ENCODE results near the gene FRS3. TPM values are rescaled to one million over a fixed set of nuclear protein-coding genes. Genes with fewer than 3 reads are reported as not detected.
A peak's percentile ranks its signal among the peaks of the same experiment; 100 is the strongest.
"Not testable (repeated sequence)": the region's sequence is repeated elsewhere in the genome, so short reads cannot be mapped to it uniquely, and the experiment has no call there.

Gene FRS3
- polyA plus RNA-seq, 1 donor: 9.1 TPM

- DNase-seq: no peak
Measured at GRCh38 chr6:41768545-41769308, 11.0 kb downstream of the FRS3 start.

- peak; percentile 29 for DNase-seq
Measured at GRCh38 chr6:41767112-41767833, 12.4 kb downstream of the FRS3 start.

GRCh38 chr6:41766043-41766664 lies 13.5 kb downstream of the FRS3 start:
- DNase-seq: not testable (repeated sequence)

- no peak for DNase-seq
Measured at GRCh38 chr6:41763470-41763869, 16.2 kb downstream of the FRS3 start.

- no peak for DNase-seq
Measured at GRCh38 chr6:41759905-41760579, 19.7 kb downstream of the FRS3 start.

- no peak for DNase-seq
Measured at GRCh38 chr6:41759106-41759904, 20.4 kb downstream of the FRS3 start.

- no peak for DNase-seq
Measured at GRCh38 chr6:41758641-41759035, 21.1 kb downstream of the FRS3 start.

GRCh38 chr6:41757931-41758640 lies 21.6 kb downstream of the FRS3 start:
- no peak for DNase-seq

GRCh38 chr6:41757271-41757670 lies 22.4 kb downstream of the FRS3 start:
- no peak for DNase-seq

GRCh38 chr6:41756354-41756753 lies 23.3 kb downstream of the FRS3 start:
- DNase-seq: no peak

- no peak for DNase-seq
Measured at GRCh38 chr6:41755895-41756294, 23.8 kb downstream of the FRS3 start.

- DNase-seq: no peak
Measured at GRCh38 chr6:41750374-41750773, 29.3 kb downstream of the FRS3 start.

- no peak for DNase-seq
Measured at GRCh38 chr6:41748542-41748941, 31.2 kb downstream of the FRS3 start.

- DNase-seq: no peak
Measured at GRCh38 chr6:41748102-41748477, 31.6 kb downstream of the FRS3 start.

- DNase-seq: no peak
Measured at GRCh38 chr6:41747256-41748101, 32.2 kb downstream of the FRS3 start, which contains the start of gene PGC. PGC (minus strand) TSS chr6:41747397; CDS start chr6:41747334, 63 bp downstream.

- no peak for DNase-seq
Measured at GRCh38 chr6:41746107-41746506, 33.6 kb downstream of the FRS3 start.

- DNase-seq: no peak
Measured at GRCh38 chr6:41744236-41744787, 35.4 kb downstream of the FRS3 start.

GRCh38 chr6:41743406-41744235 lies 36.1 kb downstream of the FRS3 start:
- no peak for DNase-seq

Measured in hindlimb muscle (tissue), 1 donor.